Peyer's patch (tissue), 4 donors: ENCODE data around the gene SCAMP4.

Source experiments
- POLR2A ChIP-seq, 2 donors: fragments of 450-650 bp; IDR thresholded peaks; one replicate each; pipeline ENCODE4 v1.5.1; 2017; ENCODE audit warnings: antibody characterized with exemption in 2 of 2, mild to moderate bottlenecking in 2 of 2, moderate library complexity in 2 of 2
- TF ChIP-seq, protein P1 (sequence below), 6 experiments: fragments of 450-650 bp in 4 of 6; fragments of 200-600 bp in 2 of 6; sonication (generic) in 1 of 6; IDR thresholded peaks; one replicate each; pipeline ENCODE4 v1.5.1; 2017 to 2019; ENCODE audit warnings: antibody characterized with exemption in 6 of 6, mild to moderate bottlenecking in 3 of 6, moderate library complexity in 1 of 6

DNA sequence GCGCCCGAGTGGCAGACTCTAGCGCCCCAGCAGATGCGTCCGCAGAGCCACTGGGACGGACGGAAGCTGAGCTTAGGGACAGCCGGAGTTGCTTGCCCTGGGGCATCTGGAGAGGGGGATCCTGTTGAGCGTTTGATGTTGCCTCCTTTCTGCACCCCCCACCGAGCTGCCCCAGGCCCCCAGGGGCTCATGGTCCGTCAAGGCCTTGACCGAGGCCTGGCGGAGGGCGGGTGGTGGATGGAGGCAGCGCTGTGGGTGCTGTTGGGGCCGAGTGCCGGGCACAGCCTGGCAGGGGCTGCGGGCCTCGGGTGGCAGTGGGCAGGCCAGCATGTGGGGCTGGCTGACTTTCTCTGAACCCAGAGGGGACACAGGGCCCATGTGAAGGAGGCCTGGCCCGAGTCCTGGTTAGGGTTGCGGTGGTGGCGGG lies 38.5 kb downstream of the SCAMP4 start:
- TF ChIP-seq, protein P1, sequence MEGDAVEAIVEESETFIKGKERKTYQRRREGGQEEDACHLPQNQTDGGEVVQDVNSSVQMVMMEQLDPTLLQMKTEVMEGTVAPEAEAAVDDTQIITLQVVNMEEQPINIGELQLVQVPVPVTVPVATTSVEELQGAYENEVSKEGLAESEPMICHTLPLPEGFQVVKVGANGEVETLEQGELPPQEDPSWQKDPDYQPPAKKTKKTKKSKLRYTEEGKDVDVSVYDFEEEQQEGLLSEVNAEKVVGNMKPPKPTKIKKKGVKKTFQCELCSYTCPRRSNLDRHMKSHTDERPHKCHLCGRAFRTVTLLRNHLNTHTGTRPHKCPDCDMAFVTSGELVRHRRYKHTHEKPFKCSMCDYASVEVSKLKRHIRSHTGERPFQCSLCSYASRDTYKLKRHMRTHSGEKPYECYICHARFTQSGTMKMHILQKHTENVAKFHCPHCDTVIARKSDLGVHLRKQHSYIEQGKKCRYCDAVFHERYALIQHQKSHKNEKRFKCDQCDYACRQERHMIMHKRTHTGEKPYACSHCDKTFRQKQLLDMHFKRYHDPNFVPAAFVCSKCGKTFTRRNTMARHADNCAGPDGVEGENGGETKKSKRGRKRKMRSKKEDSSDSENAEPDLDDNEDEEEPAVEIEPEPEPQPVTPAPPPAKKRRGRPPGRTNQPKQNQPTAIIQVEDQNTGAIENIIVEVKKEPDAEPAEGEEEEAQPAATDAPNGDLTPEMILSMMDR (IDR thresholded peaks at IDR 0.05), result no peak
- no peak for TF ChIP-seq POLR2A (IDR thresholded peaks at IDR 0.05)
